PC-9 (cell line): ENCODE data around the gene MRPL14.
"Not testable (repeated sequence)": the region's sequence is repeated elsewhere in the genome, so short reads cannot be mapped to it uniquely, and the experiment has no call there.

Experiments
- EZH2 ChIP-seq: fragments of 200-600 bp; sonication (generic); IDR thresholded peaks from 2 replicates; pipeline ENCODE4 v1.8.0; 2017; ENCODE audit warnings: antibody characterized with exemption, low read depth
- TF ChIP-seq, protein P1 (sequence below): fragments of 200-600 bp; sonication (generic); conservative IDR thresholded peaks from 2 replicates; pipeline ENCODE4 v1.6.1; 2017; ENCODE audit warnings: mixed run types, antibody characterized with exemption, mild to moderate bottlenecking, moderate library complexity

DNA sequence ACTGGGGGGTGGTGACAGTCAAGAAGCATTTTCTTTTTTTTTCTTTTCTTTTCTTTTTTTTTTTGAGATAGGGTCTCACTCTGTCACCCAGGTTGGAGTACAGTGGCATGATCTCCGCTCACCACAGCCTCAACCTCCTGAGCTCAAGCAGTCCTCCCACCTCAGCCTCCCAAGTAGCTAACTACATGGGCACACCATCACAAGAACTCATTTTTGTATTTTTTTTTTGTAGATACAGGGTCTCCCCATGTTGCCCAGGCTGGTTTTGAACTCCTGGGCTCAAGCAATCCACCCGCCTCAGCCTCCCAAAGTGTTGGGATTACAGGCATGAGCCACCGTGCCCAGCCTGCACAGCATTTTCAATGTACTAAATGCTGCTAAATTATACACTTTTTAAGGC is 35.9 kb downstream of the MRPL14 start:
- TF ChIP-seq, protein P1, sequence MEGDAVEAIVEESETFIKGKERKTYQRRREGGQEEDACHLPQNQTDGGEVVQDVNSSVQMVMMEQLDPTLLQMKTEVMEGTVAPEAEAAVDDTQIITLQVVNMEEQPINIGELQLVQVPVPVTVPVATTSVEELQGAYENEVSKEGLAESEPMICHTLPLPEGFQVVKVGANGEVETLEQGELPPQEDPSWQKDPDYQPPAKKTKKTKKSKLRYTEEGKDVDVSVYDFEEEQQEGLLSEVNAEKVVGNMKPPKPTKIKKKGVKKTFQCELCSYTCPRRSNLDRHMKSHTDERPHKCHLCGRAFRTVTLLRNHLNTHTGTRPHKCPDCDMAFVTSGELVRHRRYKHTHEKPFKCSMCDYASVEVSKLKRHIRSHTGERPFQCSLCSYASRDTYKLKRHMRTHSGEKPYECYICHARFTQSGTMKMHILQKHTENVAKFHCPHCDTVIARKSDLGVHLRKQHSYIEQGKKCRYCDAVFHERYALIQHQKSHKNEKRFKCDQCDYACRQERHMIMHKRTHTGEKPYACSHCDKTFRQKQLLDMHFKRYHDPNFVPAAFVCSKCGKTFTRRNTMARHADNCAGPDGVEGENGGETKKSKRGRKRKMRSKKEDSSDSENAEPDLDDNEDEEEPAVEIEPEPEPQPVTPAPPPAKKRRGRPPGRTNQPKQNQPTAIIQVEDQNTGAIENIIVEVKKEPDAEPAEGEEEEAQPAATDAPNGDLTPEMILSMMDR, result not testable (repeated sequence)
- TF ChIP-seq EZH2, result not testable (repeated sequence)
